ENCODE data around the gene BOLA1.

Gene BOLA1

GRCh38 chr1:149887456-149888246 lies 11.7 kb upstream of the BOLA1 start:
- FAIRE-seq: peak; percentile 96

GRCh38 chr1:149888247-149888998 lies 10.9 kb upstream of the BOLA1 start:
- FAIRE-seq: no peak

- FAIRE-seq: no peak
These were observed 10.4 kb upstream of the BOLA1 start for GRCh38 chr1:149888999-149889289.

GRCh38 chr1:149896575-149896974 lies 2.8 kb upstream of the BOLA1 start:
- FAIRE-seq: no peak

- FAIRE-seq: no peak
These were observed 4.6 kb downstream of the BOLA1 start for GRCh38 chr1:149903836-149904491.

GRCh38 chr1:149906570-149907075 lies 7.3 kb downstream of the BOLA1 start:
- no peak for FAIRE-seq

GRCh38 chr1:149914545-149914944 lies 15.2 kb downstream of the BOLA1 start:
- FAIRE-seq: no peak

GRCh38 chr1:149915429-149916192 lies 16.2 kb downstream of the BOLA1 start:
- no peak for FAIRE-seq

GRCh38 chr1:149916193-149916897 lies 17.0 kb downstream of the BOLA1 start:
- no peak for FAIRE-seq

- no peak for FAIRE-seq
These were observed 17.5 kb downstream of the BOLA1 start for GRCh38 chr1:149916898-149917252.

GRCh38 chr1:149917571-149918144 lies 18.3 kb downstream of the BOLA1 start, which contains the start of gene SV2A:
TSS of gene SV2A (minus strand) at chr1:149917844. CDS start at chr1:149913840, 4,004 bp downstream.
- FAIRE-seq: no peak

- FAIRE-seq: no peak
These were observed 24.3 kb downstream of the BOLA1 start for GRCh38 chr1:149923626-149924025.

GRCh38 chr1:149925345-149925744 lies 26.0 kb downstream of the BOLA1 start:
- no peak for FAIRE-seq

- FAIRE-seq: no peak
These were observed 26.4 kb downstream of the BOLA1 start for GRCh38 chr1:149925751-149926150.

- FAIRE-seq: no peak
These were observed 26.9 kb downstream of the BOLA1 start for GRCh38 chr1:149926296-149926695.

GRCh38 chr1:149927056-149927562 lies 27.7 kb downstream of the BOLA1 start:
- no peak for FAIRE-seq

GRCh38 chr1:149927563-149928400 lies 28.4 kb downstream of the BOLA1 start, which contains the start of gene SF3B4:
TSS of gene SF3B4 (minus strand) at chr1:149927803. CDS start at chr1:149927759, 44 bp downstream.
- FAIRE-seq: peak; percentile 50

- FAIRE-seq: no peak
These were observed 29.0 kb downstream of the BOLA1 start for GRCh38 chr1:149928401-149928724.

- FAIRE-seq: no peak
These were observed 30.5 kb downstream of the BOLA1 start for GRCh38 chr1:149929856-149930255.

- FAIRE-seq: no peak
These were observed 31.9 kb downstream of the BOLA1 start for GRCh38 chr1:149931212-149931790.

Measured in endometrium (tissue), 2 donors.